Inflammatory macrophage treated with lipopolysaccharide for 1 hour (primary cell): Measurements from ENCODE around the gene IL16.
"Not testable (repeated sequence)": the region's sequence is repeated elsewhere in the genome, so short reads cannot be mapped to it uniquely, and the experiment has no call there.

ENCODE experiments used
- DNase-seq, 2 donors: peaks; one replicate each; pipeline ENCODE4 v3.0.0-alpha.2; 2020 to 2022

Gene IL16

GRCh38 chr15:81341351-81341750, 144.7 kb downstream of the IL16 start:
- DNase-seq, result no peak

- no peak for DNase-seq
These were observed 146.7 kb downstream of the IL16 start for GRCh38 chr15:81343371-81343770.

- no peak for DNase-seq
These were observed 149.9 kb downstream of the IL16 start for GRCh38 chr15:81346611-81347010.

- no peak for DNase-seq
These were observed 151.2 kb downstream of the IL16 start for GRCh38 chr15:81347910-81348309.

- not testable (repeated sequence) for DNase-seq
These were observed 152.0 kb downstream of the IL16 start for GRCh38 chr15:81348691-81349090.

- no peak for DNase-seq
These were observed 152.6 kb downstream of the IL16 start for GRCh38 chr15:81349271-81349670.

GRCh38 chr15:81351651-81352050, 155.0 kb downstream of the IL16 start:
- DNase-seq, result no peak

GRCh38 chr15:81356252-81356651, 159.6 kb downstream of the IL16 start:
- DNase-seq, result no peak

GRCh38 chr15:81357180-81357686, 160.6 kb downstream of the IL16 start:
- DNase-seq, result peak in 1 of 2 donors; percentile 18

- DNase-seq, result no peak
These were observed 161.6 kb downstream of the IL16 start for GRCh38 chr15:81358248-81358647.

- DNase-seq, result no peak
These were observed 163.8 kb downstream of the IL16 start for GRCh38 chr15:81360491-81360890.

GRCh38 chr15:81361891-81362290, 165.2 kb downstream of the IL16 start:
- DNase-seq, result no peak

- DNase-seq, result no peak
These were observed 166.1 kb downstream of the IL16 start for GRCh38 chr15:81362790-81363189.

GRCh38 chr15:81363276-81363675, 166.6 kb downstream of the IL16 start:
- no peak for DNase-seq
